Measurements from ENCODE around the gene BCORL1.

- TF ChIP-seq, protein P1, sequence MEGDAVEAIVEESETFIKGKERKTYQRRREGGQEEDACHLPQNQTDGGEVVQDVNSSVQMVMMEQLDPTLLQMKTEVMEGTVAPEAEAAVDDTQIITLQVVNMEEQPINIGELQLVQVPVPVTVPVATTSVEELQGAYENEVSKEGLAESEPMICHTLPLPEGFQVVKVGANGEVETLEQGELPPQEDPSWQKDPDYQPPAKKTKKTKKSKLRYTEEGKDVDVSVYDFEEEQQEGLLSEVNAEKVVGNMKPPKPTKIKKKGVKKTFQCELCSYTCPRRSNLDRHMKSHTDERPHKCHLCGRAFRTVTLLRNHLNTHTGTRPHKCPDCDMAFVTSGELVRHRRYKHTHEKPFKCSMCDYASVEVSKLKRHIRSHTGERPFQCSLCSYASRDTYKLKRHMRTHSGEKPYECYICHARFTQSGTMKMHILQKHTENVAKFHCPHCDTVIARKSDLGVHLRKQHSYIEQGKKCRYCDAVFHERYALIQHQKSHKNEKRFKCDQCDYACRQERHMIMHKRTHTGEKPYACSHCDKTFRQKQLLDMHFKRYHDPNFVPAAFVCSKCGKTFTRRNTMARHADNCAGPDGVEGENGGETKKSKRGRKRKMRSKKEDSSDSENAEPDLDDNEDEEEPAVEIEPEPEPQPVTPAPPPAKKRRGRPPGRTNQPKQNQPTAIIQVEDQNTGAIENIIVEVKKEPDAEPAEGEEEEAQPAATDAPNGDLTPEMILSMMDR (conservative IDR thresholded peaks at IDR 0.05; ENCODE audit: low read depth, low read length) = no peak
- TF ChIP-seq EZH2 (IDR thresholded peaks at IDR 0.05; ENCODE audit: borderline replicate concordance, low read depth, low read length, poor library complexity, severe bottlenecking) = no peak
These were observed 20.1 kb downstream of the BCORL1 start for GRCh38 chrX:130002541-130002940.
